Kidney epithelial cell (primary cell): ENCODE data around the gene MACROD2. TPM values are rescaled to one million over a fixed set of nuclear protein-coding genes. Genes with fewer than 3 reads are reported as not detected.
A peak's percentile ranks its signal among the peaks of the same experiment; 100 is the strongest.
"Not testable (repeated sequence)": the region's sequence is repeated elsewhere in the genome, so short reads cannot be mapped to it uniquely, and the experiment has no call there.

Experiments
- DNase-seq: peaks from one replicate; pipeline ENCODE4 v3.0.0-alpha.2; 2010; ENCODE audit warnings: low read depth
- H3K27me3 ChIP-seq: 2 replicates; pipeline ENCODE4 v1.6.0; 2011; ENCODE audit warnings: low read length; ENCODE audit not compliant: control insufficient read depth, insufficient read depth
- H3K36me3 ChIP-seq: 2 replicates; pipeline ENCODE4 v1.5.1; 2011; ENCODE audit warnings: low read length; ENCODE audit not compliant: control insufficient read depth, insufficient read depth
- H3K4me3 ChIP-seq: 2 replicates; pipeline ENCODE4 v1.5.1; 2011; ENCODE audit warnings: low read depth, mild to moderate bottlenecking, control low read depth, low read length
- total RNA-seq: library from RNA; depleted of rRNA; stranded (reverse); fragments of >200 nt; gene quantifications from 2 replicates; pipeline ENCODE4 v1.2.3, GENCODE V29; 2015
- TF ChIP-seq, protein P1 (sequence below): IDR thresholded peaks from 2 replicates; pipeline ENCODE4 v1.5.1; 2011; ENCODE audit warnings: mild to moderate bottlenecking, moderate library complexity, low read length, control low read depth, inconsistent platforms; ENCODE audit not compliant: insufficient read depth, poor library complexity, severe bottlenecking

Gene MACROD2
- total RNA-seq, 1 donor from 2014 or later: 0.79 TPM

DNA sequence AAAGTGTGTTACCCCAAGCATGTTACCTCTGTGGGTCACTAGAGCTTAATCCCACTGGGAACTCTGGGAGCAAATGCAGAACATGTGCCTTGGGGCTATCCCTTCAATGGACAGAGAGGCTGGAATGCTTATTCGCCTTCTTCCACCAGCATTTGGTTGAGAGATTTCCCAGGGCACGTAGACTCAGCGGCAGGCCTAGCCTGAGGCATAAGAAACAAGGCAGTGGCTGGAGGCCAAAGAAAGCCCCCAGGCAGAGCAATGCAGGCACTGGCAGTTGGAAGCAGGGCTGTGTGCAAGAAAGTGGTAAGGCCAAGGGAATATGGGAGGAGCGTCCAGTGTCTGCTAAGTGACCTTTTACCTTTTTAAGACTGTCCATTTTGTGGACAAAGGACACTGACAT lies 456.1 kb downstream of the MACROD2 start:
- DNase-seq: no peak
- Histone ChIP-seq H3K36me3 (no peaks in the 10 kb centered on the region), H3K4me3 (no peak overlapping the region), H3K27me3 (no peaks in the 10 kb centered on the region)
- TF ChIP-seq, protein P1, sequence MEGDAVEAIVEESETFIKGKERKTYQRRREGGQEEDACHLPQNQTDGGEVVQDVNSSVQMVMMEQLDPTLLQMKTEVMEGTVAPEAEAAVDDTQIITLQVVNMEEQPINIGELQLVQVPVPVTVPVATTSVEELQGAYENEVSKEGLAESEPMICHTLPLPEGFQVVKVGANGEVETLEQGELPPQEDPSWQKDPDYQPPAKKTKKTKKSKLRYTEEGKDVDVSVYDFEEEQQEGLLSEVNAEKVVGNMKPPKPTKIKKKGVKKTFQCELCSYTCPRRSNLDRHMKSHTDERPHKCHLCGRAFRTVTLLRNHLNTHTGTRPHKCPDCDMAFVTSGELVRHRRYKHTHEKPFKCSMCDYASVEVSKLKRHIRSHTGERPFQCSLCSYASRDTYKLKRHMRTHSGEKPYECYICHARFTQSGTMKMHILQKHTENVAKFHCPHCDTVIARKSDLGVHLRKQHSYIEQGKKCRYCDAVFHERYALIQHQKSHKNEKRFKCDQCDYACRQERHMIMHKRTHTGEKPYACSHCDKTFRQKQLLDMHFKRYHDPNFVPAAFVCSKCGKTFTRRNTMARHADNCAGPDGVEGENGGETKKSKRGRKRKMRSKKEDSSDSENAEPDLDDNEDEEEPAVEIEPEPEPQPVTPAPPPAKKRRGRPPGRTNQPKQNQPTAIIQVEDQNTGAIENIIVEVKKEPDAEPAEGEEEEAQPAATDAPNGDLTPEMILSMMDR: no peak

DNA sequence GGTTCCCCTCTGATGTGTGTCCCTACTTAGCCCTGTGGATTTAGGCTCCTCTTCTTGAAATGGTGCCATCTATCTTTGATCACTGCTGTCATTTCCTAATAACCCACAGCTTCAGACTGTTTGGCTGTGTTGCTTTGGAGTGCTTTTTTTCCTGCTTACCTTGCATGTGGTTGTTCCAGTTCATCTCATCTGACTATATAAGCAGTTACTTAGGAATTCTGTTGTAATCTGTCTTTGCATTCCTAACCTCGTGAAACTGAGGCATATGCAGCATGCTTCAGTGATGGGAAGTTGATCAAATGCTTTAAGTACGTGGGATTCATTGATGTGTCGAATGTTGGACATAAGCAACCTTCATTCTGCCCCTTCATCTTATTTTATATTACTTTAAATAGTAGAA lies 457.9 kb downstream of the MACROD2 start:
- TF ChIP-seq, protein P1: no peak
- no peak overlapping the region for H3K4me3 ChIP-seq
- H3K27me3 ChIP-seq: no peaks in the 10 kb centered on the region
- DNase-seq: peak; percentile 53
- no peaks in the 10 kb centered on the region for H3K36me3 ChIP-seq

DNA sequence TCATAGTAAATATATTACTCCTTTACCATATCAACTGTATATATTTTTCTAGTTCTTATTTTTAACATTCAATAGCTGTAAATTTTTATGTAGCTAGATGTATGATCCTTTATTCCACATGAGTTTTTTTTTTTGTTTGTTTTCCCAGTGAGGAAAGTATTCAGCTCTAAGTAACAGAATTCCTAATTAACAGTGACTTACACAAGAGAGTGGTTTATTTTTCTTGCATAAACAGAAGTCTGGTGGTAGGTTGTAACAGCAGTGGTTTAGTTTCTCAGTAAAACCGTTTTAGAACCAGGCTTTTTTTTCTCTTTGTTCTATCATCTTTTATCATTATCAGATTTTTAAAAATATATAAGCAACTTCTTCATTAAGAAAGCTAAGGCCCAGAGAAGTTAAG lies 459.0 kb downstream of the MACROD2 start:
- no peak for DNase-seq

DNA sequence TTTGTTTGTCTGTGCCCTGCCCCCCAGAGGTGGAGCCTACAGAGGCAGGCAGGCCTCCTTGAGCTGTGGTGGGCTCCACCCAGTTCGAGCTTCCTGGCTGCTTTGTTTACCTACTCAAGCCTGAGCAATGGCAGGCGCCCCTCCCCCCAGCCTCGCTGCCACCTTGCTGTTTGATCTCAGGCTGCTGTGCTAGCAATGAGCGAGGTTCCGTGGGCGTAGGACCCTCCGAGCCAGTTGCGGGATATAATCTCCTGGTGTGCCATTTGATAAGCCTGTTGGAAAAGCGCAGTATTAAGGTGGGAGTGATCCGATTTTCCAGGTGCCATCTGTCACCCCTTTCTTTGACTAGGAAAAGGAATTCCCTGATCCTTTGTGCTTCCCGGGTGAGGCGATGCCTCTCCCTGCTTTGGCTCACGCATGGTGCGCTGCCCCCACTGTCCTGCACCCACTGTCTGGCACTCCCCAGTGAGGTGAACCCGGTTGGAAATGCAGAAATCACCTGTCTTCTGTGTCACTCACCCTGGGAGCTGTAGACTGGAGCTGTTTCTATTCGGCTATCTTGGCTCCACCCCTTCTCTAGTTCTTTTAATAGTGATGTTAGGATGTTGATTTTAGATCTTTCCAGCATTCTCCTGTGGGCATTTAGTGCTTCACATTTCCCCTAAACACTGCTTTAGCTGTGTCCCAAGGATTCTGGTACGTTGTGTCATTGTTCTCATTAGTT lies 471.9 kb downstream of the MACROD2 start:
- DNase-seq, H3K27me3 ChIP-seq, H3K4me3 ChIP-seq, H3K36me3 ChIP-seq: not testable (repeated sequence)

More for the DNA sequence above, 459.0 kb downstream of the MACROD2 start:
- TF ChIP-seq, protein P1: no peak
- no peak overlapping the region for H3K4me3 ChIP-seq
- H3K36me3 ChIP-seq: no peaks in the 10 kb centered on the region
- no peaks in the 10 kb centered on the region for H3K27me3 ChIP-seq

DNA sequence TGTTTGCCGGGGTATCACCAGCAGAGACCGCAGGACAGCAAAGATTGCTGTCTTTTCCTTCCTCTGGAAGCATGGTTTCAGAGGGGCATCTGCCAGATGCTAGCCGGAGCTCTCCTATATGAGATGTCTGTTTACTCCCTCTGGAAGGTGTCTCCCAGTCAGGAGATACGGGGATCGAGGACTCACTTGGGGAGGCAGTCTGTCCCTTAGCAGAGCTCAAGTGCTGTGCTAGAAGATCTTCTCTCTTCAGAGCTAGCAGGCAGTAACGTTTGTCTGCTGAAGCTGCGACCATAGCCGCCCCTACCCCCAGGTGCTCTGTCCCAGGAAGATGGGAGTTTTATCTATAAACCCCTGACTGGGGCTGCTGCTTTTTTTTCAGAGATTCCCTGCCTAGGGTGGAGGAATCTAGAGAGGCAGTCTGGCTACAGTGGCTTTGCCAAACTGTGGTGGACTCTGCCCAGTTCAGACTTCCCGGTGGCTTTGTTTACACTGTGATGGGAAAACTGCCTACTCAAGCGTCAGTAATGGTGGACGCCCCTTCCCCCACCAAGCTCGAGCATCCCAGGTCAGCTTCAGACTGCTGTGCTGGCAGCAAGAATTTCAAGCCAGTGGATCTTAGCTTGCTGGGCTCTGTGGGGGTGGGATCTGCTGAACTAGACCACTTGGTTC lies 475.0 kb downstream of the MACROD2 start:
- Histone ChIP-seq H3K4me3 (no peak overlapping the region), H3K36me3 (no peaks in the 10 kb centered on the region), H3K27me3 (no peaks in the 10 kb centered on the region)
- DNase-seq: no peak
- TF ChIP-seq, protein P1: no peak

DNA sequence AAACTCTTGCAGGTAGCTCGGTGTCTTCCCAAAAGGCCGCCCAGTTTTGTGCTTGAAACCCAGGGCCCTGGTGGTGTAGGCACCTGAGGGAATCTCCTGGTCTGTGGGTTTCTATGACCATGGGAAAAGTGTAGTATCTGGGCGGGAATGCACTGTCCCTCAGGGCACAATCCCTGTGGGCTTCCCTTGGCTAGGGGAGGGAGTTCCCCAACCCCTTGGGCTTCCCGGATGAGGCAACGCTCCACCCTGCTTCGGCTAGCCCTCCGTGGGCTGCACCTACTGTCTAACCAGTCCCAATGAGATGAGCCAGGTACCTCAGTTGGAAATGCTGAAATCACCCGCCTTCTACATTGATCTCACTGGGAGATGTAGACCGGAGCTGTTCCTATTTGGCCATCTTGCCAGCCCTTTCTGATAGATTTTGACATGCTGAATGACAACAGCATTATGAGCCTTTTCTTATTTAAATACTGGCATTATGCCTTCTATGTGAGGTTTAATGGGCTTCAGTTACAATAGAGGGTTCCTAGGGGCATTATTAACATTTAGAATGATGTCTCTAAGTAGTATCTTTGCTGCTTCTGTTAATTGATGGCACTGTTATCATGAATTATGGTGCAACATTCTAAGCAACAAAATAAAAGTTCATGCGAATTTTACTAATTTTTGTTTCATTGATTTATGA lies 475.8 kb downstream of the MACROD2 start:
- Histone ChIP-seq H3K27me3 (no peaks in the 10 kb centered on the region), H3K36me3 (no peaks in the 10 kb centered on the region), H3K4me3 (no peak overlapping the region)
- TF ChIP-seq, protein P1: no peak
- no peak for DNase-seq
